GM23338 (cell line): Measurements from ENCODE around the gene SPINT2. TPM values are rescaled to one million over a fixed set of nuclear protein-coding genes. Genes with fewer than 3 reads are reported as not detected.
A peak's percentile ranks its signal among the peaks of the same experiment; 100 is the strongest.

Source experiments
- ATAC-seq: fragments of 200-7000 bp; cut with Tn5 transposase; 3 replicates; pipeline ENCODE4 v1.9.1; 2020
- DNase-seq: peaks from one replicate; pipeline ENCODE4 v3.0.0-alpha.2; 2015; ENCODE audit warnings: low spot score
- H2AFZ ChIP-seq: fragments of 200-600 bp; sonication (generic); 2 replicates; pipeline ENCODE4 v1.8.0; 2016; ENCODE audit warnings: antibody characterized with exemption, mild to moderate bottlenecking, moderate library complexity
- H3F3A ChIP-seq: fragments of 200-600 bp; sonication (generic); replicated peaks from 2 replicates; pipeline ENCODE4 v1.8.0; 2017; ENCODE audit warnings: antibody characterized with exemption, mixed run types, low read depth
- H3K27ac ChIP-seq: fragments of 200-600 bp; sonication (generic); 2 replicates; pipeline ENCODE4 v1.6.1; 2016; ENCODE audit warnings: low read depth
- H3K27me3 ChIP-seq: fragments of 200-600 bp; sonication (generic); 2 replicates; pipeline ENCODE4 v1.8.0; 2016; ENCODE audit warnings: mild to moderate bottlenecking, mixed run types, moderate library complexity; ENCODE audit not compliant: insufficient read depth
- H3K36me3 ChIP-seq: fragments of 200-600 bp; sonication (generic); 2 replicates; pipeline ENCODE4 v1.8.0; 2016; ENCODE audit warnings: mild to moderate bottlenecking; ENCODE audit not compliant: insufficient read depth
- H3K4me1 ChIP-seq: fragments of 200-600 bp; sonication (generic); 2 replicates; pipeline ENCODE4 v1.8.0; 2016; ENCODE audit warnings: mild to moderate bottlenecking, moderate library complexity; ENCODE audit not compliant: insufficient read depth
- H3K4me2 ChIP-seq: fragments of 200-600 bp; sonication (generic); 2 replicates; pipeline ENCODE4 v1.7.1; 2017; ENCODE audit warnings: mixed run types
- H3K4me3 ChIP-seq: fragments of 200-600 bp; sonication (generic); 2 replicates; pipeline ENCODE4 v1.6.1; 2016; ENCODE audit warnings: mixed run types
- H3K79me2 ChIP-seq: fragments of 200-600 bp; sonication (generic); replicated peaks from 2 replicates; pipeline ENCODE4 v1.8.0; 2017; ENCODE audit warnings: mild to moderate bottlenecking; ENCODE audit not compliant: insufficient read depth
- H3K9me2 ChIP-seq: fragments of 200-600 bp; sonication (generic); 2 replicates; pipeline ENCODE4 v1.8.0; 2017; ENCODE audit not compliant: insufficient read depth
- H4K20me1 ChIP-seq: fragments of 200-600 bp; sonication (generic); replicated peaks from 2 replicates; pipeline ENCODE4 v1.8.0; 2017; ENCODE audit warnings: mild to moderate bottlenecking; ENCODE audit not compliant: insufficient read depth
- H3K27ac Mint-ChIP-seq: 2 replicates; pipeline ENCODE4 v1.8.0; 2020; ENCODE audit warnings: inconsistent platforms, mild to moderate bottlenecking, moderate library complexity, mixed read lengths
- H3K27me3 Mint-ChIP-seq: 3 replicates; pipeline ENCODE4 v1.8.0; 2022; ENCODE audit warnings: low read depth, mild to moderate bottlenecking, moderate library complexity, mixed read lengths, inconsistent platforms; ENCODE audit not compliant: insufficient read depth, poor library complexity
- H3K36me3 Mint-ChIP-seq: 3 replicates; pipeline ENCODE4 v1.8.0; 2021; ENCODE audit warnings: low read depth, mild to moderate bottlenecking, inconsistent platforms, moderate library complexity, mixed read lengths
- H3K4me1 Mint-ChIP-seq: 3 replicates; pipeline ENCODE4 v1.8.0; 2020; ENCODE audit warnings: mild to moderate bottlenecking, inconsistent platforms, mixed read lengths
- H3K4me3 Mint-ChIP-seq: 3 replicates; pipeline ENCODE4 v1.8.0; 2021; ENCODE audit warnings: moderate library complexity, mild to moderate bottlenecking, inconsistent platforms, mixed read lengths
- H3K9me3 Mint-ChIP-seq: 3 replicates; pipeline ENCODE4 v1.8.0; 2020; ENCODE audit warnings: moderate library complexity, mild to moderate bottlenecking, inconsistent platforms, mixed read lengths
- CREB1 ChIP-seq: fragments of 250-450 bp; sonication (Bioruptor Pico); IDR thresholded peaks from 2 replicates; pipeline ENCODE4 v1.5.0; 2020; ENCODE audit warnings: low read depth, mild to moderate bottlenecking, moderate library complexity
- EZH2phosphoT487 ChIP-seq: fragments of 200-600 bp; sonication (generic); IDR thresholded peaks from one replicate; pipeline ENCODE4 v1.8.1; 2018; ENCODE audit warnings: antibody characterized with exemption; ENCODE audit not compliant: unreplicated experiment
- JUNB ChIP-seq: IDR thresholded peaks from one replicate; pipeline ENCODE4 v1.6.1; 2016; ENCODE audit warnings: antibody characterized with exemption; ENCODE audit not compliant: unreplicated experiment
- NANOG ChIP-seq: IDR thresholded peaks from 2 replicates; pipeline ENCODE4 v1.6.1; 2016; ENCODE audit warnings: antibody characterized with exemption, borderline replicate concordance
- POLR2AphosphoS5 ChIP-seq: IDR thresholded peaks from 2 replicates; pipeline ENCODE4 v1.6.1; 2016; ENCODE audit warnings: antibody characterized with exemption, low read depth
- STAT1 ChIP-seq: IDR thresholded peaks from one replicate; pipeline ENCODE4 v1.6.1; 2016; ENCODE audit warnings: antibody characterized with exemption; ENCODE audit not compliant: unreplicated experiment
- ZNF114 ChIP-seq: fragments of 250-450 bp; sonication (Bioruptor Pico); IDR thresholded peaks from 2 replicates; pipeline ENCODE4 v1.5.0; 2020; ENCODE audit warnings: mild to moderate bottlenecking, moderate library complexity
- ZNF462 ChIP-seq: fragments of 250-450 bp; sonication (Bioruptor Pico); IDR thresholded peaks from 2 replicates; pipeline ENCODE4 v1.5.0; 2020; ENCODE audit warnings: mild to moderate bottlenecking, moderate library complexity
- polyA plus RNA-seq: library from polyadenylated mRNA; unstranded; fragments of >200 nt; fragmentation: Nextera tagmentation; extraction: Ambion mirVana; gene quantifications from 2 replicates; pipeline ENCODE4 v1.2.1, GENCODE V29; 2016
- total RNA-seq: library from RNA; depleted of rRNA; stranded (reverse); fragments of >200 nt; shearing (Covaris generic); gene quantifications from 2 replicates; pipeline ENCODE4 v1.2.3, GENCODE V29; 2014

SPINT2 gene
- total and polyA plus RNA-seq, 2 experiments from 2014 or later = 319 to 468 TPM

- DNase-seq (no peak), ATAC-seq (no peak)
- Mint-ChIP-seq H3K27ac (no peak overlapping the region; the same call in 1 of the 2 replicates), H3K9me3 (no peaks in the 10 kb centered on the region; the same call in 2 of the 3 replicates), H3K4me1 (peaks cover 11% of the 10 kb centered on the region), H3K4me3 (no peak overlapping the region; the same call in 2 of the 3 replicates), H3K36me3 (no peaks in the 10 kb centered on the region), H3K27me3 (peaks cover 19% of the 10 kb centered on the region)
- Histone ChIP-seq H3K4me2 (no peak overlapping the region), H3K4me3 (no peak overlapping the region), H2AFZ (no peak overlapping the region), H3F3A (0 out of 2 replicates have a peak, but pooled peaks cover 6% of the 10 kb centered on the region), H3K9me2 (no peaks in the 10 kb centered on the region), H3K27me3 (peaks cover 7% of the 10 kb centered on the region; the same call in 1 of the 2 replicates), H3K36me3 (no peaks in the 10 kb centered on the region), H3K79me2 (no peaks in the 10 kb centered on the region), H3K4me1 (peaks cover 4% of the 10 kb centered on the region), H3K27ac (0 out of 2 replicates have a peak overlapping the region, but pooled peaks have one; percentile 19), H4K20me1 (no peaks in the 10 kb centered on the region)
- TF ChIP-seq EZH2phosphoT487 (no peak), CREB1 (CRISPR knock-in tag) (no peak), NANOG (no peak), ZNF114 (CRISPR knock-in tag) (no peak)
Measured at GRCh38 chr19:38239816-38240215, 24.6 kb upstream of the SPINT2 start.

- Histone ChIP-seq H3K27ac (no peak overlapping the region), H4K20me1 (no peaks in the 10 kb centered on the region), H3F3A (0 out of 2 replicates have a peak, but pooled peaks cover 21% of the 10 kb centered on the region), H3K36me3 (no peaks in the 10 kb centered on the region), H3K4me1 (peaks cover 5% of the 10 kb centered on the region), H3K4me2 (peak overlapping the region; percentile 45; the same call in 1 of the 2 replicates), H3K9me2 (no peaks in the 10 kb centered on the region), H2AFZ (peak overlapping the region; percentile 88; the same call in 1 of the 2 replicates), H3K4me3 (peak overlapping the region; percentile 32; the same call in 1 of the 2 replicates), H3K79me2 (no peaks in the 10 kb centered on the region), H3K27me3 (peaks cover 8% of the 10 kb centered on the region; the same call in 1 of the 2 replicates)
- Mint-ChIP-seq H3K4me3 (no peak overlapping the region), H3K9me3 (no peaks in the 10 kb centered on the region; the same call in 2 of the 3 replicates), H3K36me3 (no peaks in the 10 kb centered on the region), H3K4me1 (peaks cover 7% of the 10 kb centered on the region), H3K27ac (no peak overlapping the region), H3K27me3 (peaks cover 15% of the 10 kb centered on the region)
- DNase-seq (no peak), ATAC-seq (no peak)
- TF ChIP-seq JUNB (no peak), STAT1 (no peak)
Measured at GRCh38 chr19:38243279-38243673, 21.1 kb upstream of the SPINT2 start.

- H3F3A ChIP-seq = 0 out of 2 replicates have a peak, but pooled peaks cover 21% of the 10 kb centered on the region
- DNase-seq (no peak), ATAC-seq (no peak)
- no peak overlapping the region; the same call in 2 of the 3 replicates for H3K4me3 Mint-ChIP-seq
- H3K4me3 ChIP-seq = no peak overlapping the region
- H3K4me2 ChIP-seq = no peak overlapping the region
- H3K4me1 ChIP-seq = peaks cover 13% of the 10 kb centered on the region
- no peaks in the 10 kb centered on the region for H3K9me2 ChIP-seq
- no peaks in the 10 kb centered on the region for H3K36me3 Mint-ChIP-seq
- peak overlapping the region; percentile 57; the same call in 1 of the 2 replicates for H3K27ac ChIP-seq
- peaks cover 17% of the 10 kb centered on the region for H3K27me3 Mint-ChIP-seq
- no peak overlapping the region for H3K27ac Mint-ChIP-seq
- H4K20me1 ChIP-seq = no peaks in the 10 kb centered on the region
- peaks cover 8% of the 10 kb centered on the region; the same call in 1 of the 2 replicates for H3K27me3 ChIP-seq
- no peaks in the 10 kb centered on the region for H3K36me3 ChIP-seq
- peaks cover 16% of the 10 kb centered on the region for H3K4me1 Mint-ChIP-seq
- no peaks in the 10 kb centered on the region for H3K79me2 ChIP-seq
- H2AFZ ChIP-seq = no peak overlapping the region
- no peaks in the 10 kb centered on the region; the same call in 2 of the 3 replicates for H3K9me3 Mint-ChIP-seq
- TF ChIP-seq STAT1 (no peak), CREB1 (CRISPR knock-in tag) (no peak), ZNF462 (CRISPR knock-in tag) (no peak), NANOG (no peak), ZNF114 (CRISPR knock-in tag) (no peak), POLR2AphosphoS5 (no peak), EZH2phosphoT487 (no peak)
Measured at GRCh38 chr19:38245826-38246498, 18.4 kb upstream of the SPINT2 start.
